Kidney epithelial cell (primary cell): ENCODE results near the gene SEC22B. TPM values are rescaled to one million over a fixed set of nuclear protein-coding genes. Genes with fewer than 3 reads are reported as not detected.
"Not testable (repeated sequence)": the region's sequence is repeated elsewhere in the genome, so short reads cannot be mapped to it uniquely, and the experiment has no call there.

Source experiments
- DNase-seq: peaks from one replicate; pipeline ENCODE4 v3.0.0-alpha.2; 2010; ENCODE audit warnings: low read depth
- H3K27me3 ChIP-seq: 2 replicates; pipeline ENCODE4 v1.6.0; 2011; ENCODE audit warnings: low read length; ENCODE audit not compliant: control insufficient read depth, insufficient read depth
- H3K36me3 ChIP-seq: 2 replicates; pipeline ENCODE4 v1.5.1; 2011; ENCODE audit warnings: low read length; ENCODE audit not compliant: control insufficient read depth, insufficient read depth
- H3K4me3 ChIP-seq: 2 replicates; pipeline ENCODE4 v1.5.1; 2011; ENCODE audit warnings: low read depth, mild to moderate bottlenecking, control low read depth, low read length
- CTCF ChIP-seq: IDR thresholded peaks from 2 replicates; pipeline ENCODE4 v1.5.1; 2011; ENCODE audit warnings: mild to moderate bottlenecking, moderate library complexity, low read length, control low read depth, inconsistent platforms; ENCODE audit not compliant: insufficient read depth, poor library complexity, severe bottlenecking
- total RNA-seq: library from RNA; depleted of rRNA; stranded (reverse); fragments of >200 nt; gene quantifications from 2 replicates; pipeline ENCODE4 v1.2.3, GENCODE V29; 2015

The SEC22B gene
- total RNA-seq, 1 donor from 2014 or later = 24.8 TPM

GRCh38 chr1:120178799-120179756 lies 2.8 kb upstream of the SEC22B start:
- no peaks in the 10 kb centered on the region for H3K36me3 ChIP-seq
- no peak for DNase-seq
- no peak for TF ChIP-seq CTCF
- no peaks in the 10 kb centered on the region for H3K27me3 ChIP-seq
- H3K4me3 ChIP-seq = no peak overlapping the region

DNA sequence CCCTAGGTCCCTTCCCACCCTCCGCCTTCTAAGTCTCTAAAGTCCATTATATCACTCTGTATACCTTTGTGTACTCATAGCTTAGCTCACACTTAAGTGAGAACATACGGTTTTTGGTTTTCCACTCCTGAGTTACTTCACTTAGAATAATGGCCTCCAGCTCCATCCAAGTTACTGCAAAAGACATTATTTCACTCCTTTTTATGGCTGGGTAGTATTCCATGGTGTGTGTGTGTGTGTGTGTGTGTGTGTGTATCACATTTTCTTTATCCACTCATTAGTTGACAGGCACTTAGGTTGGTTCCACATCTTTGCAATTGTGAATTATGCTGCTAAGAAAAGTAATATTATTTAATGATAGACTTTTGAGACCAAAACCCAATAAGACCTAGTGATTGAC lies 1.7 kb upstream of the SEC22B start:
- H3K36me3 ChIP-seq, H3K27me3 ChIP-seq, DNase-seq, H3K4me3 ChIP-seq: not testable (repeated sequence)

GRCh38 chr1:120175688-120176087 lies 632 bp downstream of the SEC22B start:
- not testable (repeated sequence) for H3K27me3 ChIP-seq, H3K36me3 ChIP-seq, DNase-seq
- peak overlapping the region; percentile 82 for H3K4me3 ChIP-seq

GRCh38 chr1:120164761-120165160 lies 11.6 kb downstream of the SEC22B start:
- not testable (repeated sequence) for DNase-seq, H3K27me3 ChIP-seq, H3K36me3 ChIP-seq, H3K4me3 ChIP-seq

DNA sequence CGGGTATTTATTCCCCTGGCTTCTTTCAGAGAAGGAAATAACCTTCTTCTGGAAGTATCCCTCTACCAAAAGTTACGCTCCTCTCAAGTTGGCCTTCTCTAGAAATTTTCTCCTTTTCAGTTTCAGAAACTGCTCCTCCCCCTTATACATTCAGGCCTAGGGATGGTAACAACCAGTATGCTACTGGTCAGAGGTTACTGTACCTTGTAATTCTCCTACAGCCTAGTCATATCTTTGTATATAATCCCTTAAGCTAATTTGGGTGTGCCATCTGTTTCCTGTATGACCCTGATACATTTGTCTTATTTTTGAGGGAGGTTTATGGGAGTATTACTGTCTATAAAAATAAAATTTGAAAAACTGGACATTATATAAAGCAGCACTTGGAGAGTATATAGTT lies 14.3 kb downstream of the SEC22B start:
- not testable (repeated sequence) for H3K27me3 ChIP-seq, H3K36me3 ChIP-seq, H3K4me3 ChIP-seq, DNase-seq

DNA sequence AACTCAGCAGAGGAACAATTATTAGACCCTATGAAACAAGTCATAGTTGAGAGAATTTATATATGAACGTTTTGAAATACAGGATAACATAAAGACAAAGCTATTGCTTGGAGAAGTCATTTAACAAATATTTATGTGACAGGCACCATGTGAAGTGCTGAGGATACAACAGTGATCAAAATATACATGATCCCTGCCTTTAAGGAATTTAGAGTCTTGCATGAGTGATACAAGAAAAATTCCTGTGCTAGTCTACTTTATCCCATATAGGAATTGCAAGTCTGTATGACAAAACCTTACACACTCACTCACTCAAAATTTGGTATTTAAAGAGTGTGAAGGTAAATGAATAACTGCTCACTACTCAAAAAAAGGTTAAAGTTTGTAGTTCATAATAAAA lies 17.8 kb downstream of the SEC22B start:
- H3K27me3 ChIP-seq, H3K4me3 ChIP-seq, DNase-seq, H3K36me3 ChIP-seq: not testable (repeated sequence)

DNA sequence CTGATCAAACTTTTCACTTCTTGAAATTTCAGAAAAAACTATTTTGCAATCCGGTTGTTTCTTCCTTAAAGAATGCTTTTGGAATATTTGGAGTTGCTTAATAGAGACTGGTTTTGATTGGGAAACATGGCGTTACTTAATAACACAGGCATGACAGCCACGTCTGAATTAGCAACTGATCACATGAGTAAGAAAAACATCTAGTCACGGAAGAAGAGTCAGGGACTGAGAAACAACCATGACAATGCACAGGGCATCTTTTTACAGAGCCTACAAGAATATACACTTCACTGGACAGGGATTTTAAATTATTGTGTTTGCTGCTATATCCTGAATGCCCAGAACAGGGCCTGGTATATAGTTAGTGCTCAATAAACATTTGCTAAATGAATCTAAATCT lies 18.2 kb downstream of the SEC22B start:
- not testable (repeated sequence) for H3K27me3 ChIP-seq, H3K36me3 ChIP-seq, H3K4me3 ChIP-seq, DNase-seq

- not testable (repeated sequence) for H3K27me3 ChIP-seq, H3K36me3 ChIP-seq, H3K4me3 ChIP-seq, DNase-seq
Measured at GRCh38 chr1:120150138-120150822, 26.0 kb downstream of the SEC22B start.

- not testable (repeated sequence) for DNase-seq, H3K4me3 ChIP-seq, H3K27me3 ChIP-seq, H3K36me3 ChIP-seq
Measured at GRCh38 chr1:120149420-120150059, 26.8 kb downstream of the SEC22B start.

- H3K27me3 ChIP-seq, H3K4me3 ChIP-seq, DNase-seq, H3K36me3 ChIP-seq: not testable (repeated sequence)
- peak; percentile 21 for TF ChIP-seq CTCF
Measured at GRCh38 chr1:120145806-120146205, 30.5 kb downstream of the SEC22B start.

DNA sequence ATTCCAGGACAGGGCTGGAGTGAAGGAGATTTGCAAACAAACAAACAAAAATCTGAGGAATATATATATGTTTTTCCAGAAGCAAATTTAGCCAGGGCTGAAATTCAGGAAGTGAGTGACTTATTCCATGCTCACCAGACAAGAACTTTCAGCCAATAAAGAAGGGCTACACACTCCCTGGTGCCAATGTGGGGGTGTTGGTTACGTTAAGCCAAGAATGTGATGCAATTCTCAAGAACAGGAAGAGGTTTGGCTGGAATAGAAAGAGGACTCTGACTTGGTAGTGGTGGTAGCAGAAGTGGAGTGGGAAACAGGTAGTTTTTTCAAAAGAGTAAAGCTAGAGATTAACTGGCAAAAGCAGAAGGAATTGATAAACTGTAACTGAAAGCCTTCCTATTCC lies 31.7 kb downstream of the SEC22B start:
- not testable (repeated sequence) for H3K36me3 ChIP-seq, H3K27me3 ChIP-seq, H3K4me3 ChIP-seq, DNase-seq

- DNase-seq, H3K27me3 ChIP-seq: not testable (repeated sequence)
Measured at GRCh38 chr1:120144169-120144568, 32.2 kb downstream of the SEC22B start.

More at GRCh38 chr1:120144169-120144568, 32.2 kb downstream of the SEC22B start:
- not testable (repeated sequence) for H3K4me3 ChIP-seq, H3K36me3 ChIP-seq
